Colonic mucosa (tissue), 4 donors: ENCODE results near the gene SPECC1L. TPM values are rescaled to one million over a fixed set of nuclear protein-coding genes. Genes with fewer than 3 reads are reported as not detected.

Source experiments
- DNase-seq: peaks from one replicate; pipeline ENCODE4 v3.0.0-alpha.2; 2020
- H3K27ac ChIP-seq: fragments of 200-600 bp; one replicate; pipeline ENCODE4 v1.8.0; 2021
- H3K27me3 ChIP-seq: fragments of 200-600 bp; one replicate; pipeline ENCODE4 v1.8.0; 2021
- H3K36me3 ChIP-seq: fragments of 200-600 bp; one replicate; pipeline ENCODE4 v1.8.0; 2021
- H3K4me1 ChIP-seq: fragments of 200-600 bp; one replicate; pipeline ENCODE4 v1.8.0; 2021; ENCODE audit warnings: mild to moderate bottlenecking
- H3K4me3 ChIP-seq: fragments of 200-600 bp; one replicate; pipeline ENCODE4 v1.8.0; 2021
- H3K9ac ChIP-seq, 2 donors: one replicate each; pipeline ENCODE4 v1.7.0; 2013; ENCODE audit warnings: control low read depth in 2 of 2, low read depth in 2 of 2, low read length in 2 of 2
- H3K9me3 ChIP-seq: fragments of 200-600 bp; one replicate; pipeline ENCODE4 v1.8.0; 2021
- intact Hi-C: fragments of 100-400 bp; cut with DNase I; formaldehyde crosslinking; loops from one replicate; pipeline ENCODE4 v1.14.1; 2022
- total RNA-seq, 2 donors: library from RNA; stranded (reverse); fragmentation: NEBNext Ultra II Directional in 1 of 2; extraction: Animal tissue kit (Norgen Biotek cat#: 25700) in 1 of 2; gene quantifications; one replicate each; pipeline ENCODE4 v1.2.1, GENCODE V29; 2021
- TF ChIP-seq, protein P1 (sequence below): fragments of 200-600 bp; IDR thresholded peaks from one replicate; pipeline ENCODE4 v1.8.0; 2022; ENCODE audit warnings: antibody characterized with exemption, mild to moderate bottlenecking
- donor health status: healthy.
- donor health status: DM: no; HTN: no; CAD: no.
- donor health status: DM: no; HTN: no; CAD: no.

SPECC1L gene
- total RNA-seq, 2 donors from 2014 or later, result 45.3 to 55.3 TPM

DNA sequence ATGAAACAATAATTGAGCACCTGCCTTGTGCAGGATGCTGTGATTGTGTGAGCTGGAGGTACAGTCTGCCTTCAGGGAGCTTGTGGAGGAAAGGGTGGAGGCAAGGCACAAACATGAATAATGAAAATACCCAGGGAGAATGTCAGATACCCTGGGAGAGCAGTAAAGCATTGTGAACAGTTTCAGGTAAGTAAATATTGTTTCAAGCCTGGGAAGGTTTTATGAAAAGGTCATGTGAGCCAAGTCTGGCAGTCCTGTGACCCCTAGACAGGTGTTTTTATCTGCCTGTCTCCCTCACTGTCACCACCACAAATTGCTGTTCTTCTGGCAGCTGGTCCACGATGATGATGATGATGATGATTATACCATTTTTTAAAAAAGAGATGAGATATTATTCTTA is 32.0 kb downstream of the SPECC1L start:
- H3K27ac ChIP-seq, result peak overlapping the region; percentile 91
- H3K4me3 ChIP-seq, result no peak overlapping the region
- peak overlapping the region in 1 of 2 donors; percentile 66 for H3K9ac ChIP-seq
- H3K36me3 ChIP-seq, result no peaks in the 10 kb centered on the region
- no peaks in the 10 kb centered on the region for H3K27me3 ChIP-seq
- intact Hi-C loops, result no loop called here
- no peaks in the 10 kb centered on the region for H3K9me3 ChIP-seq
- peak; percentile 49 for DNase-seq
- TF ChIP-seq, protein P1, sequence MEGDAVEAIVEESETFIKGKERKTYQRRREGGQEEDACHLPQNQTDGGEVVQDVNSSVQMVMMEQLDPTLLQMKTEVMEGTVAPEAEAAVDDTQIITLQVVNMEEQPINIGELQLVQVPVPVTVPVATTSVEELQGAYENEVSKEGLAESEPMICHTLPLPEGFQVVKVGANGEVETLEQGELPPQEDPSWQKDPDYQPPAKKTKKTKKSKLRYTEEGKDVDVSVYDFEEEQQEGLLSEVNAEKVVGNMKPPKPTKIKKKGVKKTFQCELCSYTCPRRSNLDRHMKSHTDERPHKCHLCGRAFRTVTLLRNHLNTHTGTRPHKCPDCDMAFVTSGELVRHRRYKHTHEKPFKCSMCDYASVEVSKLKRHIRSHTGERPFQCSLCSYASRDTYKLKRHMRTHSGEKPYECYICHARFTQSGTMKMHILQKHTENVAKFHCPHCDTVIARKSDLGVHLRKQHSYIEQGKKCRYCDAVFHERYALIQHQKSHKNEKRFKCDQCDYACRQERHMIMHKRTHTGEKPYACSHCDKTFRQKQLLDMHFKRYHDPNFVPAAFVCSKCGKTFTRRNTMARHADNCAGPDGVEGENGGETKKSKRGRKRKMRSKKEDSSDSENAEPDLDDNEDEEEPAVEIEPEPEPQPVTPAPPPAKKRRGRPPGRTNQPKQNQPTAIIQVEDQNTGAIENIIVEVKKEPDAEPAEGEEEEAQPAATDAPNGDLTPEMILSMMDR, result no peak
- peaks cover 20% of the 10 kb centered on the region for H3K4me1 ChIP-seq

DNA sequence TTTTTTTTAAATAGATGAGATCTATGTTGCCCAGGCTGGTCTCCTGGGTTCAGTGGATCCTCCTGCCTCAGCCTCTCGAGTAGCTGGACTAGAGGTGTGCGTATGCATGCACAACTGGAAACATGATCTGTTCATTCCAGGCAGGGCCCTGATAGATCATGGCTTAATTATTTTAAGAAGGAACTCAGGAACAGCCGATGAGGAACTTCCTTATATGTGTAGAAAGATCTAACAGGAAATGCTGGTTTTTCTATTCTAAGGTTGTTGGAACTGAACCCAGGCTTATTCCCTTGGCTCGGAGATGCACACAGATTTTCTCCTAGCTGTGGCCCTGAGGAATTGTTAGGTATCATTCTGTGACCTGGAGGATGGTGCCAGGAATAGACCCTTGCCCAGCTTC is 32.4 kb downstream of the SPECC1L start:
- TF ChIP-seq, protein P1, result no peak
- intact Hi-C loops, result no loop called here

GRCh38 chr22:24304062-24304675 is 33.5 kb downstream of the SPECC1L start:
- no peaks in the 10 kb centered on the region for H3K9me3 ChIP-seq
- no peak overlapping the region for H3K4me3 ChIP-seq
- peaks cover 20% of the 10 kb centered on the region for H3K4me1 ChIP-seq
- H3K27me3 ChIP-seq, result no peaks in the 10 kb centered on the region
- TF ChIP-seq, protein P1, result no peak
- peak overlapping the region; percentile 91 for H3K27ac ChIP-seq
- intact Hi-C loops, result no loop called here
- no peaks in the 10 kb centered on the region for H3K36me3 ChIP-seq
- H3K9ac ChIP-seq, result peak overlapping the region in 1 of 2 donors; percentile 83
- DNase-seq, result no peak

More for the DNA sequence above, 32.4 kb downstream of the SPECC1L start:
- DNase-seq, result no peak
- H3K36me3 ChIP-seq, result no peaks in the 10 kb centered on the region
- H3K9me3 ChIP-seq, result no peaks in the 10 kb centered on the region
- no peaks in the 10 kb centered on the region for H3K27me3 ChIP-seq
- H3K27ac ChIP-seq, result peak overlapping the region; percentile 91
- peaks cover 20% of the 10 kb centered on the region for H3K4me1 ChIP-seq
- H3K9ac ChIP-seq, result peak overlapping the region in 1 of 2 donors; percentile 83
- no peak overlapping the region for H3K4me3 ChIP-seq

DNA sequence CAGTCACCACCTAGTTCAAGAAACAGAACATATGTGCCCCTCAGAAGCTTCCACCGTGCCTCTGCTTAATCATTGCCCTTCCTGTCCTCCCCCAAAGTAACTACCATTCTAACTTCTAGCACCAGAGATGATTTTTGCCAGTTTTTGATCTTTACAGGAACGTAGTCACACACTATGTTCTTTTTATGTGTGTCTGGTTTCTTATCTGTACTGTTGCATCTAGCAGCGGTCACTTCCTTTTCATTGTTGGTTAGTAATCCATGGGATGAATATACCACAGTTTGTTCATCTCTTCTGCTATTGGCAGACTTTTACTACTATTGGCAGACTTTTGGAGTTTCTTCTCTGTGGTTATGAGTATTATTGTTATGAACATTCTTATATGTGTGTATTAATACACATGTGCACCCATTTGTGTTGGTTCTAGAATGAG is 34.6 kb downstream of the SPECC1L start:
- peak overlapping the region; percentile 91 for H3K27ac ChIP-seq
- DNase-seq, result no peak
- H3K4me1 ChIP-seq, result peaks cover 20% of the 10 kb centered on the region
- H3K9me3 ChIP-seq, result no peaks in the 10 kb centered on the region
- no peaks in the 10 kb centered on the region for H3K36me3 ChIP-seq
- H3K27me3 ChIP-seq, result no peaks in the 10 kb centered on the region
- peak overlapping the region in 1 of 2 donors; percentile 54 for H3K9ac ChIP-seq
- TF ChIP-seq, protein P1, result no peak
- no peak overlapping the region for H3K4me3 ChIP-seq
- intact Hi-C loops, result no loop called here

- Histone ChIP-seq H3K4me1 (no peaks in the 10 kb centered on the region), H3K9me3 (no peaks in the 10 kb centered on the region), H3K27me3 (no peaks in the 10 kb centered on the region), H3K4me3 (no peak overlapping the region), H3K27ac (no peak overlapping the region), H3K9ac (no peak overlapping the region), H3K36me3 (no peaks in the 10 kb centered on the region)
- DNase-seq, result no peak
- TF ChIP-seq, protein P1, result no peak
- intact Hi-C loops, result no loop called here
These were observed 40.3 kb downstream of the SPECC1L start for GRCh38 chr22:24310969-24311368.
